GM23338 (cell line): ENCODE measurements around the gene TERB2.

ENCODE experiments used
- EZH2 ChIP-seq: fragments of 200-600 bp; sonication (generic); IDR thresholded peaks from one replicate; pipeline ENCODE4 v1.8.0; 2017; ENCODE audit warnings: antibody characterized with exemption, mild to moderate bottlenecking, low read depth; ENCODE audit not compliant: unreplicated experiment
- TF ChIP-seq, protein P1 (sequence below), 2 experiments: fragments of 200-600 bp in 1 of 2; sonication (generic) in 1 of 2; conservative IDR thresholded peaks; 2 replicates each; pipeline versions ENCODE4 v1.5.1 to v1.6.1; 2016 to 2017; ENCODE audit warnings: antibody characterized with exemption in 2 of 2, low read depth in 2 of 2, mild to moderate bottlenecking in 2 of 2, moderate library complexity in 1 of 2

DNA sequence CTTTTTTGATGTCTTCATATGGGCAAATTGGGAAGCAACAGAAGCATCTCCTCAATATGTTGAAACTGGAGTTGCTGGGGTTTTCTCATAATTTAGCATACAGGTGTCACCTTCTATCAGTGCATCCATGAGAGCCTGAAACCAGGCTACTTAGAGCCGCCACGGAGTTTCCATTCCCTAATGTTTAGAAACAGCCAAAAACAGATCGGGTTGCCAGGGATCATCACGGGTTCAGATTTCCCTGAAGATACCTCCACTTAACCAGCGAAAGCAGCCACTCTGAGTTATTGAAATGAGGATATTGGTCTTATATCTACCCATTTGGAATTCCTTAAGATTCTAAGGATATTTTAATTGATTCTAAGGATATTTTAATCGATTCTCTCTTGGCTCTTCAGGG is 14.5 kb downstream of the TERB2 start:
- TF ChIP-seq EZH2 = no peak
- TF ChIP-seq, protein P1, sequence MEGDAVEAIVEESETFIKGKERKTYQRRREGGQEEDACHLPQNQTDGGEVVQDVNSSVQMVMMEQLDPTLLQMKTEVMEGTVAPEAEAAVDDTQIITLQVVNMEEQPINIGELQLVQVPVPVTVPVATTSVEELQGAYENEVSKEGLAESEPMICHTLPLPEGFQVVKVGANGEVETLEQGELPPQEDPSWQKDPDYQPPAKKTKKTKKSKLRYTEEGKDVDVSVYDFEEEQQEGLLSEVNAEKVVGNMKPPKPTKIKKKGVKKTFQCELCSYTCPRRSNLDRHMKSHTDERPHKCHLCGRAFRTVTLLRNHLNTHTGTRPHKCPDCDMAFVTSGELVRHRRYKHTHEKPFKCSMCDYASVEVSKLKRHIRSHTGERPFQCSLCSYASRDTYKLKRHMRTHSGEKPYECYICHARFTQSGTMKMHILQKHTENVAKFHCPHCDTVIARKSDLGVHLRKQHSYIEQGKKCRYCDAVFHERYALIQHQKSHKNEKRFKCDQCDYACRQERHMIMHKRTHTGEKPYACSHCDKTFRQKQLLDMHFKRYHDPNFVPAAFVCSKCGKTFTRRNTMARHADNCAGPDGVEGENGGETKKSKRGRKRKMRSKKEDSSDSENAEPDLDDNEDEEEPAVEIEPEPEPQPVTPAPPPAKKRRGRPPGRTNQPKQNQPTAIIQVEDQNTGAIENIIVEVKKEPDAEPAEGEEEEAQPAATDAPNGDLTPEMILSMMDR (conservative IDR thresholded peaks at IDR 0.05; ENCODE audit: low read depth in 2 of 2) = no peak
